Measurements from ENCODE around the gene SLBP.
"Not testable (repeated sequence)": the region's sequence is repeated elsewhere in the genome, so short reads cannot be mapped to it uniquely, and the experiment has no call there.

The SLBP gene

DNA sequence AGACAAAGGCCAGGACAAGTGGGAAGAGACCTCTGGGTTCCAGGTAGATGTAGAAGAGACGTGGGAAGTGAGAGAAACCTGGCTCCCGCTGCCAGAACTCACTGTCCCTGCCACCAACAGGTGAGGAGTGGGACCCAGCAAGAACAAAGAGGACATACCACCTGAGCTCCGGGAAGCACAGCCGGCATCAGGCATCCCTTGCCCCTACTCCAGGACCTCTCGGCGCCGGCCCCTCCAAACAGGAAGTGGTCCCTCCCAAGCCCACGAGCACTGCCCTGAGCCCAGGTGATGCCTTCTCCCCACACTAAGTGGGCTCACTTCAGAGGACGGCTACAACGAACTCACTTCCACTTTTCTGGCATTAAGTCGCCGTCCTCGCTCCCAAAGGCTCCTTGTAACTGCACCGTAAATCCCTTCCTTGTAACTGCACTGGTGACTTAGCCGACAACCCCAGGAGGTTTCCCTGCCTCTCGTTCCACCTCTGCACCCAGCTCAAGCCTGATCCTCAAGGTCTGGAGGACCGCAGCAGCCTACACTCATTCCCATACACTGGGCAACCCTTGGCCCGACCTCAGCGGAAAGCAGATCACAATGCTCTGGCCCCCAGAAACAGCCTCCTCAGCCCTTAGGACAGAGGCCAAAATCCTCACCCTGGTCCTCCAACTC, 36.9 kb downstream of the SLBP start:
- no peak for DNase-seq (ENCODE audit: low spot score)
- ChIA-PET POLR2A (ENCODE audit: low non-redundant PET) (no interaction called here), CTCF (no interaction called here)
- TF ChIP-seq, protein P1, sequence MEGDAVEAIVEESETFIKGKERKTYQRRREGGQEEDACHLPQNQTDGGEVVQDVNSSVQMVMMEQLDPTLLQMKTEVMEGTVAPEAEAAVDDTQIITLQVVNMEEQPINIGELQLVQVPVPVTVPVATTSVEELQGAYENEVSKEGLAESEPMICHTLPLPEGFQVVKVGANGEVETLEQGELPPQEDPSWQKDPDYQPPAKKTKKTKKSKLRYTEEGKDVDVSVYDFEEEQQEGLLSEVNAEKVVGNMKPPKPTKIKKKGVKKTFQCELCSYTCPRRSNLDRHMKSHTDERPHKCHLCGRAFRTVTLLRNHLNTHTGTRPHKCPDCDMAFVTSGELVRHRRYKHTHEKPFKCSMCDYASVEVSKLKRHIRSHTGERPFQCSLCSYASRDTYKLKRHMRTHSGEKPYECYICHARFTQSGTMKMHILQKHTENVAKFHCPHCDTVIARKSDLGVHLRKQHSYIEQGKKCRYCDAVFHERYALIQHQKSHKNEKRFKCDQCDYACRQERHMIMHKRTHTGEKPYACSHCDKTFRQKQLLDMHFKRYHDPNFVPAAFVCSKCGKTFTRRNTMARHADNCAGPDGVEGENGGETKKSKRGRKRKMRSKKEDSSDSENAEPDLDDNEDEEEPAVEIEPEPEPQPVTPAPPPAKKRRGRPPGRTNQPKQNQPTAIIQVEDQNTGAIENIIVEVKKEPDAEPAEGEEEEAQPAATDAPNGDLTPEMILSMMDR (conservative IDR thresholded peaks at IDR 0.05; ENCODE audit: low read depth): no peak
- H3K27ac ChIP-seq: no peak overlapping the region

GRCh38 chr4:1674682-1675081, 37.4 kb downstream of the SLBP start:
- CTCF ChIA-PET: no interaction called here
- no peak overlapping the region for H3K27ac ChIP-seq
- POLR2A ChIA-PET (ENCODE audit: low non-redundant PET): no interaction called here
- TF ChIP-seq, protein P1 (conservative IDR thresholded peaks at IDR 0.05; ENCODE audit: low read depth): no peak
- DNase-seq (ENCODE audit: low spot score): no peak

- ChIA-PET CTCF (no interaction called here), POLR2A (ENCODE audit: low non-redundant PET) (no interaction called here)
- H3K27ac ChIP-seq: no peak overlapping the region
- no peak for DNase-seq (ENCODE audit: low spot score)
- TF ChIP-seq, protein P1 (conservative IDR thresholded peaks at IDR 0.05; ENCODE audit: low read depth): no peak
Observed at GRCh38 chr4:1673671-1674070, 38.4 kb downstream of the SLBP start.

GRCh38 chr4:1671011-1671410, 41.1 kb downstream of the SLBP start:
- DNase-seq (ENCODE audit: low spot score); POLR2A ChIA-PET (ENCODE audit: low non-redundant PET); CTCF ChIA-PET; H3K27ac ChIP-seq: not testable (repeated sequence)

- TF ChIP-seq, protein P1 (conservative IDR thresholded peaks at IDR 0.05; ENCODE audit: low read depth): no peak
- DNase-seq (ENCODE audit: low spot score): no peak
- no peak overlapping the region for H3K27ac ChIP-seq
- POLR2A ChIA-PET (ENCODE audit: low non-redundant PET): no interaction called here
- CTCF ChIA-PET: no interaction called here
Observed at GRCh38 chr4:1670279-1670678, 41.8 kb downstream of the SLBP start.

- TF ChIP-seq, protein P1 (conservative IDR thresholded peaks at IDR 0.05; ENCODE audit: low read depth): no peak
- no peak overlapping the region for H3K27ac ChIP-seq
- DNase-seq (ENCODE audit: low spot score): no peak
- ChIA-PET POLR2A (ENCODE audit: low non-redundant PET) (no interaction called here), CTCF (no interaction called here)
Observed at GRCh38 chr4:1669850-1670249, 42.3 kb downstream of the SLBP start.

DNA sequence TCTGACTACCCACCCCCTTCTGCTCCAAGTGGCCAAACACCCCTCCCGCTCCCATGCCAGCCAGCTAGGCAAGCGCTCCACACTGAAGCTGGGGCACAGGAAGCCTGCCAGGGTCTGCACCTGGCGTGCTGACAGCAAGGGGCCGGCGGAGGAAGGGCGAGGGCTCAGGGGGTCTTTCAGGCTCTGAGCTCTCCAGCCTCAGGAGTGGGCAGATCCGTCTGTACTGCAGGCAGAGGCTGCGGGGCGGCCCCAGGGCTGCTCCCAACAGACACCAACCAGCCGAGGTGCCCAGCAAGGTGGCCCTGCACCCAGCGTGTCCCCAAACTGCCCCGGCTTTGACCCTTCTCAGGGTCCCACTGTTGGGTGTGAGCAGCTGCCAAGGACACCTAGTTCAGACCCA, 42.8 kb downstream of the SLBP start:
- ChIA-PET POLR2A (ENCODE audit: low non-redundant PET) (no interaction called here), CTCF (no interaction called here)
- no peak overlapping the region for H3K27ac ChIP-seq
- DNase-seq (ENCODE audit: low spot score): no peak
- TF ChIP-seq, protein P1 (conservative IDR thresholded peaks at IDR 0.05; ENCODE audit: low read depth): no peak

Data from RWPE1 (cell line).